Measurements from ENCODE around the gene SHOC2.
A peak's percentile ranks its signal among the peaks of the same experiment; 100 is the strongest.

The SHOC2 gene

DNA sequence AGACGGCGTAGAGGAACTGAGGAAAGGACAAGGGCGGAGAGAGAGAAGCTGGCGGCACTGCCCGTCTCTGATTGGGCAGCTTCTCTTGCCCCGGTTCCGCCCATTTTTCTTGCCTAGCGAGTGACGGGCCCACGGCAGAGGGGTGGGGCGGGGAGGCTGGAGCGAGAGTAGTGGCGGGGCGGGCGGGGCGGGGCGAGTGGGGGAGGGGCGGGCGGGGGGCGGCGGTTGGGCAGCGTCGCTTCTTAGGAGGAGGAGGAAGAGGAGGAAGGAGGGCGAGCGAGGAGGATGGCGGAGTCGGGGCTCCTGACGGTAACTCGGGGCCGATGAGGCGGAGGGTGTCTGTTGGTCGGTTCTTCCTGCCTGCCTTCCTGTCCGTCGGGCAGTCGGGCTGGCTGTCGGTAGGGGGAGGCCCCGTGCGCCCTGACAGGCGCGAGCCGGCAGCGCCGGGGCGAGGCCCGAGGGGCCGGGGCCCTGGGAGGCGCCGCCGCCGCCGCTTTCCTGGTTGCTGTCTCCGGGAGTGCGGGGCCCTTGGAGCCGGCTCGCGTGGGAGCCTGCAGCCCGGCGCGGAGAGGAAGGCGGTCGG lies at the start of gene SHOC2:
SHOC2 (plus strand) TSS at position 256 of the 583 bp plus-strand sequence. CDS start 44,755 bp downstream, outside the sequence.
- DNase-seq = no peak

DNA sequence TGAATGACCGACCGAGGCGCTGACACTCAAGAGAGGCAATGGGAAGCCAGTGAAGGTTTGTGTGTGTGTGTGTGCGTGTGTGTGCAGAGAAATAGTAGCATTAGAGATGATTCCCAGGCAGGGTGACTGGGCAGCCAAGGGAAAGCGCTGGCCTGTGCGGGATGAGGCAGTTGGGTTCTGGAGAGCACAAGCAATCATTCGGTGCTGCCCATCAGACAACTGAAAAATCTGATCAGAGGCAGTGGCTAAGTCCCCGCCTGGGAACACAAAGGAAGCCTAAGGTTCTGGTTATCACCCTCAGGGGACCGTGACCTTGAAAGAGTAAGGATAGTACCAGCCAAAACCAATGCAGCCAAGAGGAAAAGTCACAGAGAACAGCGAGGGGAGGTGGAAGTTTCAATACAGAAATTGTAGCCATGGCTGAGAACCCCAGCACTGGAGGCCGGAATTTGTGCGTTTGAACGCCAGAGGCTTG lies 48.5 kb upstream of the SHOC2 start:
- DNase-seq = no peak

DNA sequence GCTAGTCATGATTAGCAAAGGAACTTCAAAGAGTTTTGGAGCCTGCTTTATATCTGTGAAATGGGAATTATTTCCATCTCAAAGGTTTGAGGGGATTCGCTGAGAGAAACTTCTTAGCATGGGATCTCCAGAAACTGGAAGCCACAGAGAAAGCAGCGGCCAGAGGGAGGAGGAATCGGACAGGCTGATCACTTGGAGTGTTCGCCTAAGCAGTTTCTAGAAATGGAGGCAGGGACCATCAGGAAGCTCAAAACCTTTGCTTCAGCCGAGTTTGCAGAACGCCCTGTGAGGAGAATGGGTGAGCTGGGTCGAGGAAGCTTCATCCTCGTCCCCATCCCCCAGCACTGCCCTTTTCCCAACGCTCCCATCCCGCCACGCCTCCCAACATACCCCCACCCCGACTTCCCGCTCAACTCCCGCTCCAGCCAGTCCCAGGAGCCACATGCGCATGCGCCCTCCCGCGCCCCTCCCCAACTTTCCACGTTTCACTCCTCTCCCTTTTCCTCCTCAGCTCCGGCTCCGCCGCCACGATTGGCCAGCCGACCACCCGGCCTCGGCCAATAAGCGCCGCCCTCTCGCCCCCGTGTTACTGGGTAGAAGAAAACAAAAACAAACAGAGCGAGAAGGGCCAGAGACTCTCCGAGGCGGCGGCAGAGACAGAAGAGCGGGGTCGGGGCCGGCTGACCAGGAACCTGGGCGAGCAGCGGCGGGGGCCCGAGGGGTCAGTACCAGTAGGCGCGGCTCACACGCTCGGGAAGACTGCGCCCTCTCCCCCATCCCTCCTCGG lies 47.9 kb upstream of the SHOC2 start, which contains the start of gene PDCD4:
PDCD4 (plus strand) TSS at position 631 of the 787 bp plus-strand sequence. CDS start 4,100 bp downstream, outside the sequence.
- peak; percentile 98 for DNase-seq

DNA sequence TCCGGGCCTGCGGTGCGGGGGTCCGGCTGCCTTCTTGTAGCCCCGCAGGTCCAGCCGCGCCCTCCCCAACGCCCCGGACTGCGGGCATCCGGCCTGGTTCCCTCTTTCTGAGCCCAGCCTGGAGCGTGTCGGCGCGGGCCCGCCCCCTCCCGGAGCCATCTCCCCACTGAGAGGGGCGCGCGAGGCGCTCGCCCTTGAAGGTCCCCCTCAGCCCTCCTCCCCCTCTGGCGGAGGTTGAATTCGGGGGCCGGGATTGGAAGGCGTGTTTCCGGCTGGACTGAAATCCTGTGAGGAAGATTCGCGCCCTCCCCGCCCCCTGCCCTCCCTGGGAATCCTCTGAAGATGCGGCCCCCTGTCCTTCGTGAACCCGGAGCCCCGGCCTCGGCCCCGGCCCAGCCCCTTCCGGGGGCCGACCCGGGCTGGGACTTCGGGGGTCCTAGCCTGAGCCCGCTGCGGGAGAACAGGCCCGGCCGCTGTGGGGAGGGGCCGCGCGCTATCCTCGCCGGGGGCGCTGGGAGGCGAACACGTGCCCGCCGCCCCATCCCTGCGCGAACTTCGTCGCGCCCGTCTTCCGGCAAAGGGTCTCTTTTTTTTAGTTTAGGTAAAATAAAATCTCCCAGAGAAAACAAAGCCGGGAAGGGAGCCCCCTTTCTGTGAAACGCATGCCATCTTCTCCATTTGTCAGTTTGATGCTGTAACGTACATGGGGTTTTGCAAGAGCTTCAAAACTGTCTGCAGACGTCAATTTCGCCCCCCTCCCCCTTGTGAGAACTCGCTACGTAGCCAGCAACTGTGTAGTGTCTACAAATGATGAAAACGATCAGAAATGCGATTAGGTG lies 47.0 kb upstream of the SHOC2 start:
- DNase-seq = peak; percentile 84

DNA sequence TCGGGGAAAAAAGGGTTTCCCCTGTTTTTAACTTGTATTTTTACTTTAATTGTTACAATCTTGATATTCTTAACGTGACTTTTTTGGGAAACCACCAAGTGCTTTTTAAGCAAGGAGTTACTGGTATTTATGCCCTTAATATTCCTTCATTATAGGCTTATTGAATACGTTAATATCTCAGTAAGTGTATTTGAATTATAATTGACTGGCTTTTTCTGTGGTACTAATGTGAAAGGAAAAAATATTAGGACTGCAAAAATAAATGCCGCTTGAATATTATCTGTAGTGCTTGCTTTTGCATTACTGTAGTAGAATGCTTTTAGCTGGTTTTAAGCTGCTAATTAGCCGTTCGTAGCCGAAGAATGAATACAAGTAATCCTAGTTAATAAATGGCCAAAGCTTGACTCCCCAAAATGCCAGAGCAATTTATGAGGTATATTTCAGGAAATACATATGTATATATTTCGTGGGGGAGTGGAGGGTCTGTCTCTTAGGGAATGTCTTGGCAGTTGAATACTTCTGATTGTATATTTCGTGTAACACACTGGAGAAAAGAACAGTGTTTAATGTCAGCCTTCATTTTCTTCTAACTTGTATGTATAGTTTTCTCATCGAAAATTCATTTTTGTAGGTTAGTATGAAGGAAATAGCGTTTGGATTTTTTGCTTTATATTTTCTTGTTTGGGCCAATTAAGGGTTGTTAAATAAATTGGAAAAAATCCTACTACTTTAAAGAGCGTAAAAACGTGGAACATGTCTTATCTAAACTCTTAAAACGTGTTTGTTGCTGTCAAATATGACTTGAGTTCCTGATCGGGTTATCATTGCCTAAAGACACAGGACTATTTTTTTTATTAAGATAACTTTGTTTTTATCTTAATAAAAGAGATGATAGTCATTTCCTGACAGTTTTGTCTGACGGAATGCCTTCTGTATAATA lies 46.1 kb upstream of the SHOC2 start:
- DNase-seq = no peak

DNA sequence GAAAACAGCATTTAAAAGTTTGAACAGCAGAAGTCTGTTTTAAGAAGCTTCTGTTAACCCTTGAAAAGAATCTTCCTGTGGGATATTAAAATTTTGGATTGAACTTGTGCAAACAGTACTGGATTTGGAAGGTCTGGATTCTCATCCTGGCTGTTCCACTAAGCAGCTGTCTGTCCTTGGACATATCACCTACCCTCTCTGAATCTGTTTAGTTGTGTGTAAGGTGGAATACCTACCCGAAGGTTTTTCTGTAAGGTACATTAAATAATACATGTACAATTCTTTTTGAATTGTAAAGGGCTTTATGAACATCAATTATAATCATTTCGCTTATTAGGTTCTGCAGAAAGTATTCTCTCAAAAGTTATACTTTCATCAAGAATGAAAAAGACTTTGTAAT lies 45.5 kb upstream of the SHOC2 start:
- DNase-seq = no peak

DNA sequence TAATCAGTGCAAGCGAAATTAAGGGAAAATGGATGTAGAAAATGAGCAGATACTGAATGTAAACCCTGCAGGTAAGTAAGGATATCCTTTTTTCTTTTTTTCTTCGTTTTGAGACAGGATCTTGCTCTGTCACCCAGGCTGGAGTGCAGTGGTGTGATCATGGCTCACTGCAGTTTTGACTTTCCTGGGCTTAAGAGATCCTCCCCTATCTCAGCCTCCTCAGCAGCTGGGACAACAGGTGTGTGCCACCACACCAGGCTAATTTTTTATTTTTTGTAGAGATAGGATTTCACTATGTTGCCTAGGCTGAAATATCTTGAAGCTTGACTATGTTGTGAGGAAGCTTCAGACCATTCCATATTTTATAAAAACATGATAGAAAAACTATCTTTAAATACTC lies 43.4 kb upstream of the SHOC2 start:
- DNase-seq = no peak

DNA sequence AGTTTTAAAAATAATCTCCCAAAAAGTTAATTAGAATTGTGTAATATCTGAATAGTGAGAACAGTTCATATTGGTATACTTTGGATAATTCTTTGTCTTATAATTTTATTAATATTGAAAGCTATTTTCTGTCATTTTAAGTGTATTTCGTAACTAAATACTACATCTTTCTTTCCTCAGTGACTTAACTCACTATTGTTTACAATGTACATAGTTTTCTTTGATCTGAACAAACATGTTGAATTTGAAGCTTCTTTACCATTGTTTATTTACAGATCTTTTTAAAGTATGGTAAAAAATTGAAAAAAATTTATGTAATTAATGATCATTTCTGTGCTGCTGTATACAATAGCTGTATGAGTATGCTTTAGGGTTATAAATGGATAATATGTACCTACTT lies 42.6 kb upstream of the SHOC2 start:
- DNase-seq = no peak

DNA sequence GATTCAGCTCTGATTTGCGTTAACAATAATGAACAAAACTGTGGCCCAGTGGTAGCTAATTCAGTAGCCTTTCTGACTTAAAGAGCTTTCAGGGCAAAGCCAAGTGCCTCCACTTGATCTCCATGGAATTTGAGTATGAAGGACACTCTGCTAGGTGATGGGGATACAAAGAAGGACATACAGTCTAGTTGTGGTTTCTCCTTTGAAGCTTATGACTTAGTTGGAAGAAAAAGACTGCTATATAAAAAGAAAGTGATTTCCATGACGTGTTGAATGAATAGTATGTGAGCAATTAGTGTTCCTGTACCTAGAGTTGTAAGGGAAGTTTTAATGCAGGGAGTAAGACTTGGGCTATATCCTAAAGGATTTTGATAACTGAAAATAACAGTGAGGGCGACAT lies 39.4 kb upstream of the SHOC2 start:
- no peak for DNase-seq

DNA sequence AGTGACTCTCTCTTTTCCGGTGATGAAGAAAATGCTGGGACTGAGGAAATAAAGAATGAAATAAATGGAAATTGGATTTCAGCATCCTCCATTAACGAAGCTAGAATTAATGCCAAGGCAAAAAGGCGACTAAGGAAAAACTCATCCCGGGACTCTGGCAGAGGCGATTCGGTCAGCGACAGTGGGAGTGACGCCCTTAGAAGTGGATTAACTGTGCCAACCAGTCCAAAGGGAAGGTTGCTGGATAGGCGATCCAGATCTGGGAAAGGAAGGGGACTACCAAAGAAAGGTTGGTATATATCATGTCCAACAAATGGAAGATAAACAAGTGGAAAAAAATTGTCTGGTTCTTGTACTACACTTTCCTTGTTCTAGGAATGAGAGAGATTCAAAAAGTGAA lies 38.2 kb upstream of the SHOC2 start:
- DNase-seq = no peak

DNA sequence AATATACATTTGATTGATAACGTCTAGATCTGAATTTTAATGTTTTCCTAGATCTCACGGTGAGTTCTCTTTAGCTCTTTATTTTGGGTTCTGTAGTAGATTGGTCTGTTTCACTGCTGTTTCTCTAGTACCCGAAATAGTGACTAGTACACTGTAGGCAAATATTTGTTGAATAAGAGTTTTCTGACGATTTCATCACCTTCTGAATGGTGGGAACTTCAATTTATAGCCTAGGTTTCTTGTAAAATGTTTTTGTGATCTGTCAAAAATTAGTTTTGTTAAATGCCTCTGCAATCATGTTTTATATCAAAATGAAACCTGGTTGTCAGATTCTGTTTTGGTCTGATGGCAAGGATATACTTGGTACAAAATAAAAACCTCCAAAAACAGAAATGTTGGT lies 37.5 kb upstream of the SHOC2 start:
- DNase-seq = no peak

DNA sequence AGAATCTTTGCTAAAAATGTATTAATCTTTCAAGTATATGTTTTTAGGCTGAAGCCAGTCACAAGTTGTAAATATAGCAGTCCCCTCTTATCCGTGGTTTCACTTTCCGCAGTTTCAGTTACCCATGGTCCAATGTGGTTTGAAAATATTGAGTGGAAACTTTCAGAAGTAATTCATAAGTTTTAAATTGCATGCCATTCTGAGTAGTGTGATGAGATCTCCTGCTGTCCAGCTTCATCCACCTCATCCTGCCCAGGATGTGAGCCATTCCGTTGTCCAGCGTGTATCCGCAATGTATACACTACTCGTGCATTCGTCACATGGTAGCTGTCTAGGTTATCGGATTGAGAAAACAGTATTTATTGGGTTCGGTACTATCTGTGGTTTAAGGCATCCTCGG lies 35.5 kb upstream of the SHOC2 start:
- DNase-seq = no peak

DNA sequence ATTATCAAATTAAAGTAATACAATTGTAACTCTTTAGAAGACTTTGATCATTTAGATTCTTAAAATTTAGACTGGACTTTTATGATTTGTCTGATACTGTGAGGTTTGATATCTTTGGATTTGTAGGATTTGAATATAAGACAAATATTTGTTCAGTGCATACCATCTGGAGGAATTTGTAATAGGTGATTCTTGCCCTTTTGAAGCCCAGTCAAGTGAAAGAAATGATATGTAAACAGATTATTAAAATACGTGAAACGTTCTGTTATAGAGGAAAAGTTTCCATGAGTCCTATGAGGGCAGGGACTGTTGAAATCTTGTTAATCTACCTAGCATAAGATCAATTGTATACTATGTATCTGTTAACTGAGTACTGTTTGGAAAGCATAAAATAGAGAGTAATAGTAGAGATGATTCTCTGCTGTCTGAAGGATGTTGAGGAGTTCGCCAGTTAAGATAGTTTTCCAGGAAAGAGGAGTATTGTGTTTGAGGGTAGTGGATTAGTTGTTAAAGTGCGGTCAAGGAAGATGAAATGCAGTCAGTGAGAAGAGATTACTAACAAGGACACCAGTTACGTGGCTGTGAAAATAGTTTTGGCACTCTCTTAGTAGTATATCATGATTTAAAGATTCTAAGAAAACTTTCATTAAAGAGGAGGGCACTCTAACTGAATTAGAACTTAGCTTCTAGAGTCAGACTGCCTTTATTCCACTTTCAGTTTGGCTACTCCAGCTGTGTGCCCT lies 33.3 kb upstream of the SHOC2 start:
- DNase-seq = no peak

DNA sequence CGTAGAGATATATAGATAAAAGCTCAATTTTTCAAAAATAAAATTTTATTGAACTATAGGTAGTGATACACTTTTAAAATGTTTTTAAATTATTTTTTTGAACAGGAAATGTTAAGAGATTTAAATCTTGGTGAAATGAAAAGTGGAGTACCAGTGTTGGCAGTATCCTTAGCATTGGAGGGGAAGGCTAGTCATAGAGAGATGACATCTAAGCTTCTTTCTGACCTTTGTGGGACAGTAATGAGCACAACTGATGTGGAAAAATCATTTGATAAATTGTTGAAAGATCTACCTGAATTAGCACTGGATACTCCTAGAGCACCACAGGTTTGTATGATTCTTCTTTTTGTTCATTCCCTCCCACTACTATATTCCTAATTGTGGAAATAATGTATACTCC lies 31.8 kb upstream of the SHOC2 start:
- no peak for DNase-seq

DNA sequence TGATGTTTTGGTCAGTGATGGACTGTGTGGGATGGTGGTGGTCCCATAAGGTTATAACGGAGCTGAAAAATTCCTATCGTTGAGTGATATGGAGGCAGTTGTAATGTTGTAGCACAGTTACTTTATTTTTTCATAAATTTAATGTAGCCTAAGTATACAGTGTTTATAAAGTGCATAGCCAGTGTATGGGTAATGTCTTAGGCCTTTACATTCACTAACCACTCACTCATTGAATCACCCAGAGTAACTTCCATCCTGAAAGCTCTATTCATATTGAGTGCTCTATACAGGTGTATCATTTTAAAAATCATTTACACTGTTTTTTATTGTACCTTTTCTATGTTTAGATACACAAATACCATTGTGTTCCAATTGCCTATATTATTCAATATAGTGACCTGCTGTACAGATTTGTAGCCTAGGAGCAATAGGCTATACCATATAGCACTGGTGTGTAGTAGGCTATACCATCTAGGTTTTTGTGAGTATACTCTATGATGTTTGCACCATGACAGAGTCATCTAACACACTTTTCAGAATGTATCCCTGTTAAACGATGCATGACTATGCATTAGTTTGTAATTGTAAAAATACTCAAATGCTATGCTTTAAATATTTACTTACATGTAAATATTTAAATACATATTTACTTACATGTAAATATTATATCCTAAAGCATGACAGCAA lies 26.7 kb upstream of the SHOC2 start:
- DNase-seq = no peak

DNA sequence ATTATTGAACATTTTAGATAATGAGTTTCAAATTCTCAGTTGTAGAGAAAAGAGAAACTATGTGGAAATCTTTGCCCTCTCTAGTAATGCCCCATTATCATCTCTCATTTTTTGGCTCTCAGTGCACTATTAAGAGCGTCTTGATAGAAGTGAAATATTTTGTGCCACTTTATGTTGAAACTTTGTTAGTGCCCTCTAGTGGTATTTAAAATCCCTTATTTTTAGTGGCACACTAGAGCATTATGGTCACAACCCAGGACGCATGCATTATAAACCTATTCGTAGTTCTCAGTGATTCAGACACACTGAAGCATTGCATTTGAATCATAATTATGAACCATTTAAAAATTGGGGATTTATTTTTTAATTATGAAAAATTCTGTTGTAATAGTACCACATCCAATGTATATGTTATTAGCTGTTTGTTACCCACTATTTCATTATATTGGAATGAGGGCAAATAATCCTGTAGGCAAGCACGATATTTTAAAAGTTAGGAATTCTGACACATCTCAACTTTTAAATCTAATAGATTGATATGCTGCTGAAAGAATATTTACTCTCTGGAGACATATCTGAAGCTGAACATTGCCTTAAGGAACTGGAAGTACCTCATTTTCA lies 25.7 kb upstream of the SHOC2 start:
- peak; percentile 45 for DNase-seq

DNA sequence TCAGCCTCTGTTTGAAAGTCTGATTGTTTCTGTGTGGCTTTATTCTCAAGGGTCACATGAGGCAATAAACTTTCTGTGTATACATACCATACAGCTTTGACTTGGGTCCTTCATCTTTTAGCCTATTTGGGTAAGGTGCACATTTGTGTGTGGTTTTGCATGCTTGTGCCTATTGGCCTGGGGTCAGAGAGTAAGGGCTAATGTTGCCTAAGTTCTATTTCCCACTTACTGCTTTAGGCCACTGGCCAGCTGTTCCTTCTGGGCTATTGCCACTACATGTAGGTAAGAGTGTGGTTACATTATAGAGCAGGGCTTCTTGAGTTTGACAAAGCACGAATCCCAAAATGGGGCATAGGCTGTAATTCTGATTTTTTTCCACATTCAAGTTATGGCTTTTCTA lies 22.2 kb upstream of the SHOC2 start:
- DNase-seq = no peak

DNA sequence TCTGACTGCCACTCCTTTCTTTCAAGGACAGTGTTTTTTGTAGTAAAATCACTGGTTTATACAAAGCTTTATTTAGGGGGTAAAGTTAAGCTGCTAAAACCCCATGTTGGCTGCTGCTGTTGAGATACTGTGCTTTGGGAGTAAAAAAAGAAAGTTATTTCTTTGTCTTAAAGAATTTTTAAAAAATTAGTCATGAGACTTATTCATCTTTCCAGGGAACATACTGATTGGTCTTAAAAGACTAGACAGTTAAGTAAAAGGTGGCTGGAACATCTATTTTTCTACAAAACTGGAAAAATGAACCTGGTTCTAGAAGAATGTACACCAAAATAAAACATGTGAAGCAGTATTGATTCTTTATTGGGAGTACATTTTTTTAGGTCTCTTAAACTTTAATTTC lies 21.0 kb upstream of the SHOC2 start:
- DNase-seq = no peak

DNA sequence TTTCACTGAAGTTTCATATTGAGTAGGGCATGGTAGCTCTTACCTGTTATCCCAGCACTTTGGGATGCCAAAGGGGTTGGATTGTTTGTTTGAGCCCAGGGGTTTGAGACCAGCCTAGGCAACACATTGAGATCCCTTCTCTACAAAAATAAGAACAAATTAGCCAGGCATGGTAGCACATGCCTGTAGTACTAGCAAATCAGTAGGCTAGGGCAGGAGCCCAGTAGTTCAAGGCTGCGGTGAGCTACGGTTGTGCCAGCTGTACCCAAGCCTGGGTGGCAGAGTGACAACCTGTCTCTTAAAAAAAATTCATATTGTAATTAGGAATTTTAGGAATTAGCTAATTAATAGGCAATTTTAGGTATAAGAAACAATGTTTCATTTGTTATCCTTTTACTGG lies 18.4 kb upstream of the SHOC2 start:
- no peak for DNase-seq

Measured in fibroblast of skin of right quadriceps (primary cell).